VCaP (cell line): ENCODE results near the gene XK.
A peak's percentile ranks its signal among the peaks of the same experiment; 100 is the strongest.

Experiments
- H3K27ac ChIP-seq: fragments of 450-650 bp; 2 replicates; pipeline ENCODE4 v1.5.1; 2017
- TF ChIP-seq, protein P1 (sequence below): fragments of 450-650 bp; conservative IDR thresholded peaks from 2 replicates; pipeline ENCODE4 v1.5.1; 2017; ENCODE audit warnings: mild to moderate bottlenecking, moderate library complexity

The XK gene

DNA sequence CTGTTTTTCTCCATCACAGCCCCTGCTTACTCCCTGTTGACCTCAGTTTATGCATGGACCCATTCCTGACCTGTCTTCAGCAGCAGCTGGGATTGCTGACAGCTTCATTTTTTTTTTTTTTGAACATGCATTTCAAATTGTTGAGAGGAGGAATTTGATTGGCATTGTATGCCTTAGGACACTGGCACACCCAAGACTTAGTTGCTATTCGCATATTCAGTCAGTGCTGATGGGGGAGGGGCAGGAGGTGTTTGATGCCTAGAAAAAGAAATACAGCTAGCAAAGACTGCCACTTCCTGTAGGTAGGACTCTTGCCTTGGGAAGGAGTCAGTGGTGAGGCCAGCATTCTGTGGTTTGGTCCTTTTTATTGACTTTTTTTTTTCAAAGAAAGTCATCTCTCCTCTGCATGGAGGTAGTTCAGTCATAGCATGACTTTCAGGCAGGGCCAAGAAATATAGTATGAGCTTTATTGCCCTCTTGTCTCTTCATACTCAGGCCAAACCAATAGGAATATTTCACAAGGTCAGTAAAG lies 33.6 kb upstream of the XK start:
- TF ChIP-seq, protein P1, sequence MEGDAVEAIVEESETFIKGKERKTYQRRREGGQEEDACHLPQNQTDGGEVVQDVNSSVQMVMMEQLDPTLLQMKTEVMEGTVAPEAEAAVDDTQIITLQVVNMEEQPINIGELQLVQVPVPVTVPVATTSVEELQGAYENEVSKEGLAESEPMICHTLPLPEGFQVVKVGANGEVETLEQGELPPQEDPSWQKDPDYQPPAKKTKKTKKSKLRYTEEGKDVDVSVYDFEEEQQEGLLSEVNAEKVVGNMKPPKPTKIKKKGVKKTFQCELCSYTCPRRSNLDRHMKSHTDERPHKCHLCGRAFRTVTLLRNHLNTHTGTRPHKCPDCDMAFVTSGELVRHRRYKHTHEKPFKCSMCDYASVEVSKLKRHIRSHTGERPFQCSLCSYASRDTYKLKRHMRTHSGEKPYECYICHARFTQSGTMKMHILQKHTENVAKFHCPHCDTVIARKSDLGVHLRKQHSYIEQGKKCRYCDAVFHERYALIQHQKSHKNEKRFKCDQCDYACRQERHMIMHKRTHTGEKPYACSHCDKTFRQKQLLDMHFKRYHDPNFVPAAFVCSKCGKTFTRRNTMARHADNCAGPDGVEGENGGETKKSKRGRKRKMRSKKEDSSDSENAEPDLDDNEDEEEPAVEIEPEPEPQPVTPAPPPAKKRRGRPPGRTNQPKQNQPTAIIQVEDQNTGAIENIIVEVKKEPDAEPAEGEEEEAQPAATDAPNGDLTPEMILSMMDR, result no peak
- H3K27ac ChIP-seq, result no peak overlapping the region

DNA sequence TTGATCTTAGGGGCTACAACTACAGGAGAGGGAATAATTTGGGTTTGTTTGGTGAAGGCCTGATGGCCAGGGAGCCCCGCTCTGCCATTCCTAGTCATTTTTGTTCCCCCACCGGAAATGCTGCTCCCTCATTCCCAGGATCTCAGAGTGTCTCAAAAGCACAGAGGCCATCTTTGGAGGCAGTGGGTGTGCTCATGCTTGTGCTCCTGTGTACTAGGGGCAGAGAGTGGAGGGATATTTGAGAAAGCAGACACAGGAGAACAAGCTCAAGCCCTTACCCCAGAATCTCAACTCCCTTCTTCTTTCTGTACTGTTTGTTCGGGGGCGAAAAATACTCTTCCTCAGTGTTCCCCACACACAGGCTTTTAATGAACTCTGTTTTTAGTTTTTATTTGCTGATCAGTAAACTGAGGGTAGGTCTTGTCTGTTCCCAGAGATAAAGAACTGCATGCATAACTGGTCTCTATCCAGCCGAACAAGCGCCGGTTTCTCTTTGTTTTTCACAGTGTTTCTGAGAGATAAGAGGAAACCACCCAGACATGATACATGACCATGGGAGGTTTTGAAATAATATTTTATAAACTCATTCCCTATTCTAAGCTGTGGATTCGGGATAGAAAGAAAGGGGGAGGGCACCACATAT lies 32.9 kb upstream of the XK start:
- TF ChIP-seq, protein P1, result no peak

DNA sequence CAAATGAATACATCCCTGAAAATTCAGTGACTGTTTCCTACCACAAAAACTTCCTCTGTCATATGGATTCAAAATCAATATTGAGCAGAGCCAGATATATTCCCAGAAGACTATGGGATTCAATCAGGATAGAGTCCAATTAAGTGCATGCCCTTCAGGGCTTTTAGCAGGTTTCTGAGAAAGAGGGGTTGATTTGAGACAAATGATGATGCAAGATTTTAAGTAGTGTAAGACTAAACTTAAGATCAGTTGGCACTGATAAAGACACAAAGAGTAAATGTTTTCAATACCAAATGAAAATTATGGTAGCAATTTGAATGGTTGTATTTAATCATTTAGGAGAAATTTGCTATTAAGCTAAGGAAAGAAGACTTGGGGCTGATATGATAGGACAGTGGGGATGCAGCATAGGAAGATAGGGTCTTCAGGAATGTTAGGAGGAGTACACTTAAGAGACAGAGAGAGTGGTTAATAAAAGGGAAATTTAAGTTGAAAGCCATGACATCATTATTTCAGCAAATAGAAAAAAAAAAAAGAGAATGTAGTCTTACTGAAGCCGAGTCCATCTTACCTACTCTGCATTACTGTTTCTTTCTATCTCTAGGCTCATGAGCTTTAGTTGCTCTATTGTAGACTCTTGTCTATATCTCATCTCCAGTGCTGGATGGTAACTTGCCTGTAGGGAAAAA lies 32.0 kb upstream of the XK start:
- TF ChIP-seq, protein P1, result no peak
- no peak overlapping the region for H3K27ac ChIP-seq

More for the DNA sequence above, 32.9 kb upstream of the XK start:
- no peak overlapping the region; the same call in 1 of the 2 replicates for H3K27ac ChIP-seq

DNA sequence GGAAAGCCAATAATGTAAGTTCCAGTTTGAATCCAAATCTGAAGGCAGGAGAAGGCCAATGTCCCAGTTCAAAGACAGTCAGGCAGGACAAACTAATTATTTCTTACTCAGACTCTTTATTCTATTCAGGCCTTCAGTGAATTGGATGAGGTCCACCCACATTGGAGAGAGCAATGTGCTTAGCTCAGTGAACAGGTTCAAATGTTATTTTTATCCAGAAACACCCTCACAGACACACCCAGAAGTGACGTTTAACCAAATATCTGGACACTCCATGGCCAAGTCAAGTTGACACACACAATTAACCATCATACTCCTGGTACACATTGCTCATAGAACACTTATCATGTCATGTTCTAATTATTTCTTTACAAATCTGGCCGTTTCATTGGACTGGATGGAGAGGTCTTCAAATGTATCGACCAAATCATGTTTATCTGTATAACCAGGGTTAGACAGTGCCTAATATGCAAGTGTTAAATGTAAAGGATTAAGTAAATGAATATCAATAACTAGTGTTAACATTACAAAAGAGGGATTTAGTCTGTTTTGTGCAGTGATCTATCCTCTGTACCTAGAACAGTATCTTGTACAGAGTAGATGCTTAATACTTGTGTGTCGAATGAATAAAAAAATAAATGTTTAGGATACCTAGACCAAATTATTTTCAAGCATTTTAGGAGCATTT lies 27.1 kb upstream of the XK start:
- TF ChIP-seq, protein P1, result no peak
- H3K27ac ChIP-seq, result no peak overlapping the region

DNA sequence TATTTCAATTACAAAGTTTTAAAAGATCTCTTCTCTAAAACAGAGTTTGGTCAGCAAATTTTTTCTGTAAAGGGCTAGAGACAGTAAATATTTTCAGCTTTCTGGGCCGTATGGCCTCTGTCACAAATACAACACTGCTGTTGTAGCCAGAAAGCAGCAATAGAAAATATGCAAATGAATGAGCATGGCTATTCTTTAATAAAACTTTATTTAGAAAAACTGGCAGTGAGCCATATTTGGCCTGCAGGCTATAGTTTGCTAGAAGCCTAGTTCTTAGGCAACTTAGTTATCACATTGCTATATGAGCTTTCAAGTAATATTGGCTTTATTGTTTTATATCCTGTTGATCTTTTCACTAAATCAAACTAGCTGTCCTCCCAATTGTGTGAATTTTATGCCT lies 26.5 kb upstream of the XK start:
- TF ChIP-seq, protein P1, result no peak
- no peak overlapping the region for H3K27ac ChIP-seq

DNA sequence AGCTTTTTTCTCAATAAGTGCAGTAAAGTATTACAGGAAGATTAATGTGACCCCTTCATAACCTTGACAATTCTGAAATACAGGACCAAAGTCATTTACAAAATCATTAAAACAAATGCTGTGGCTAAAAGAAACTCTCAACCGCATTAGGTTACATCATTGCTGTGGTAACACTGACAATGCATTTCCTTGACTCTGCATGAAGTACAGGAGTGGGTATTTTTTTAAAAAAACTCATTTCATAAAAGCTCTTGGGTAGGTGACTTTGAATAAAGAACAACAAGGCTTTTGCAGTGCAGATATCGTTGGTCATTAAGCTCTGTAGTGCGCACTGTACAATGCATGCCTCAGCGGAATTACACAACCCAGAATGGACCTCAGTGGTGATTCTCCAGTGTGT lies 23.4 kb upstream of the XK start:
- H3K27ac ChIP-seq, result no peak overlapping the region
- TF ChIP-seq, protein P1, result no peak

DNA sequence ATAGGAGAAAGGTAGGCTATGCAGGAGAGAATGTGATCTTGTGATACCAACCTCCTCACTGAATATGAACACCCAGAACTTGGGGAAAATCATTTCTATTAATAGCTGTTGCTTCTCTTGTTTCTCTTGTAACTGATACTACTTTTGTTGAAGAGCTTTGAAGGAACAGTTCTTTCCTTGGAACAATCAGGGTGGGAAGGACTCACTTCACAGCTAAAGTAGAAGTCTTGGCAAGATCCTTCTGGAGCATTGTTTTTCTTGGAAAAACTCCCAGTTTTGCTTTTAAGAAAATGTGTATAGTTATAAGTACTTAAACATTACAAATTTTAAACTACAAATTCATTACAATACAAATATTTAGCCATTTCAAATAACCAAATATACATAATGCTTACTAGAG lies 19.1 kb upstream of the XK start:
- TF ChIP-seq, protein P1, result no peak

More for the DNA sequence above, 19.1 kb upstream of the XK start:
- peak overlapping the region; percentile 74 for H3K27ac ChIP-seq
